SK-N-DZ (cell line): ENCODE measurements around the gene PTPRU.

Experiments
- DNase-seq: peaks from one replicate; pipeline ENCODE4 v3.0.0-alpha.2; 2015; ENCODE audit warnings: low spot score

The PTPRU gene

GRCh38 chr1:29243871-29244200 is 7.5 kb downstream of the PTPRU start:
- no peak for DNase-seq

DNA sequence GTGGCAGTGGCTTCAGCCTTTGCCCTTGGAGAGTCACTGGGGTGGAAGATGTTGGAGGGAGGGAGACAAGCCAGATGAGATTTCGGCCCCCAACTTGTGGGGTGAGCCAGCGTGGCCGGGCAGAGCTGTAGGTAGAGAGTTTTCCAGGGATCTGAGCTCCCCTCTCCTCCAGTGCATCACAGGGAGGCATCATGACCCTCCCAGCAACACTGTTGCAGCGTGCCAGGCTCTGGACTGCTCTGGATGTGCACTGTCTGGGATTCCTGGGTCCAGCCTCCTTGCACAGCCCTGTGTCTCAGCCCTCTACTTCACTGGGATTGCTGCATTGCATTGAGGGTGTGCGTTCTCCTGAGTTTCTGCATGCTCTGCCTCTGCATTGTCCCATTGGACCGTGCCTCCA is 8.9 kb downstream of the PTPRU start:
- no peak for DNase-seq

DNA sequence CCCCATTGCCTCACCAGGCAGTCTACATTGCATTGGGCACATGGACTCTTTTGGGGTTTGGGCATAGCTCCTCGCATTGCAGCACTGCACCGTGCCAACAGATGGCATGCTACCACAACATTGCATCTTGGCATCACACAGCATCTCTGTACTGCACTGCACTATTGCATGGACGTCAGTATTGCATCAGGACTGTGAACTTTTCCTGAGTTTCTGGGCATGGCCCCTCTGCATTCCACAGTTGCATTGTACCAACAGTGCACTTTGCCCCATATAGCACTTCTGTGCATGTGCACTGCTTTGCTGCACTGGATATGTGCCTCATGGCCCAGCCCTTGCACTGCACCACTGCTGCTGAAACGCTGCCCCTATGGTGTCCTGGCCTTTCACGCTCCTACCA is 9.6 kb downstream of the PTPRU start:
- no peak for DNase-seq

DNA sequence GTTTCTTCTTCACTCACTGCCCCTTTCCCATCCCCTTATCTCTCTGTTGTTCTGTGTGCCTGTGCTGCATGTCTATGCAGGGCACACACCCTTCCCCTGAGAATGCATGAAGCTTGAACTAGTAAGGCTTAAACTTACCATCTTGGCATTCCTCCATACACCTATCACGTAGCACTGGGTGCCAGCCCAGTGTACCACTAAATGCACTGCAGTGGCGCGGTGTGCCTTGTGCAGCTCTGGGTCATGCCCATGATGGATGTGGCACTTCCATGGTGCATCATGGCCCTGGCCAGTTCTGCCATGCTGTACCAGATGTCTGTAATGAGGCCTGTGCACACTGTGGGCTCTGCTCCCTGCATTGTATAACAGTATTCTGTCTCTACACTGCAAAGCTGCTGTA is 10.7 kb downstream of the PTPRU start:
- DNase-seq: no peak

DNA sequence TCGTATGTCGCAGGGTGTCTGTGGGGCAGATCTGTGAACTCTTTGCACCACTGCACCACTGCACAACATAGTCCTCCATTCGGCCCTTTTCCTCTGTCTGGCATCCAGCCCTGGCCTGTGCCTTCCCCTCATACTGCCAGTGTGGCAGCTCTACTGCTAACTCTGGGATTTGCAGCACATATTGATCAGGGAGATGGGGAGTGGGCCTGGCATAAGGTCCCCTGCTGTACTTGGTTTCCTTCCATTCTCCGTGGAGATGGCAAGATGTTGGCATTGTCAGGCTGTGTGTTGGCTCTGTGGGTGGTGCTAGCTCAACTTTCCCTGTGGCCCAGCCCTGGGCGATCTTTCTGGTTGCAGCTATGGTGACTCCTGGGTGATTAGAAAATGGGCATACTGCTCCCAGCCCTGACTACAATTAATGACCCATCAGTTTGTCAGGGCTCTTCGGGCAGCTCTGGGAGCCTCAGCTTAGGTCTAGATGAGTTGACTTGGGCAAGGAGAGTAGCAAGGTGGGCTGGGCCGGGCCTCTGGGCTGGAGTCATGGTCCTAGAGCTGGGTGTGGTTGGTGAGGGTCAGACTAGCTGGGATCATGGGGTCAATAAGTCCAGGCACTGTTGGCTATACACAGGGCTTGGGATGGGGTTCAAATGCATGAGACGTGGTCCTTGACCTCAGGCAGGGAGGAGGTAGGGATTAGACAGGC is 11.4 kb downstream of the PTPRU start:
- no peak for DNase-seq

DNA sequence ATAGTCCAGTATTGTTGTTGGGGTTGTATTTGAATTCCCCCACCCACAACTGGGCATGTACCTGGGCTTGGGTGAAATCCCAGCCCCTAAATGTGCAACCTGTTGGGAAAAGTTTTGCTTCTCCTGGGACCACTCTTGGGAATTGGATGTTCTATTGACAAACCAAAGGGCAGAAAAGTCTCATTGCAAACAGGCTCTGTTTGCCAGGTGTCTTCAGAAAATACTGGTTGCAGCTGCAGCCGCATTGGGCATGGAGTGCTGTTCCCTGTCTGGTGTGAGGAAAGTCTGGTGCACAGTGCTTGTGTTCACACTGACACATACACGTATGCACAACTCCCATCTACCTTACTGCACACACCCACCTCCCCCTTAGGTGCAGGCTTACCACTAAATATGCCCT is 12.1 kb downstream of the PTPRU start:
- no peak for DNase-seq

DNA sequence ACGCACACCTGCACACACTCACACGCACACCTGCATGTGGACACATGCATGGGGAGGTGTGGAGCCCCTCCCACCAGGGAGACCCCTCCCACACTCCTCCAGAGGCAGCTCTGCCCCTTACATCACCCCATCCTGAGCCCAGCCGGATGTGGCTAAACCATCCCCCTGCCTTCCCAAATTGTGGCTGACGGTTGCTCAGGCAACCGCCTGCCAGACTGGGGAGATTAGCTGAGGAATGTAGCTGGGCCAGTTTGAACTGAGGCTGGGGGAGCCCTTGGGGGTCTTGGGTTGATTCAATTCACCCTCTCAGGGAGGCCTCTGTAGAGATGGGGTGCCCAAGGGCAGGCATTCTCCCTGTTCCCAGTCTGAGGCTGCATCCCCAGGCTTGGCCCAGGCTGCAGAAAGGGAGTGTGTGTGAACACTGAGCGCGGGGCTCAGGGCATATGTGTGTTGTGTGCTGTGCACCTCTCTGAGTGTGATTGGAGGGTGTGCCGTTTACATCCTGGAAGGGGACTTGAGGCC is 12.9 kb downstream of the PTPRU start:
- DNase-seq: no peak

- DNase-seq: no peak
Observed at GRCh38 chr1:29249951-29250581, 13.7 kb downstream of the PTPRU start.

GRCh38 chr1:29251164-29252124 is 15.1 kb downstream of the PTPRU start:
- no peak for DNase-seq

DNA sequence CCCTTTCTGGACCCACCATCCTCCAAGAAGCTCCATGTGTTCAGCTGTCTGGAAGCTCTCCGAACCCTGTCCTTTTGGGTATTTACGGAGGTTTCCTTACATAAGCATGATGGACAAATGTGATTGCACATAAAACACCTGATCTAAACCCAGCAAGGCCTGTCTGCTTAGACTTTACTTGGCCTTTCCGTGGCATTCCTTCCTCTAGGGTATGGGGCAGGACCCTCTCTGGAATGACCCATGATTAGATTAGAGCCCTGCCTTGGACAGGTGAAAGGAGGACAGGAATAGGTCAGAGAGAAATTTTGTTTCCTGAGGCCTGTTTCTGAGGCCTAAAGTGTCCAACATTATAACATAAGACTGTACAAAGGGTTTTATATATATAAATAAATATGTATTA is 16.9 kb downstream of the PTPRU start:
- no peak for DNase-seq

- no peak for DNase-seq
Observed at GRCh38 chr1:29254346-29254745, 18.0 kb downstream of the PTPRU start.

DNA sequence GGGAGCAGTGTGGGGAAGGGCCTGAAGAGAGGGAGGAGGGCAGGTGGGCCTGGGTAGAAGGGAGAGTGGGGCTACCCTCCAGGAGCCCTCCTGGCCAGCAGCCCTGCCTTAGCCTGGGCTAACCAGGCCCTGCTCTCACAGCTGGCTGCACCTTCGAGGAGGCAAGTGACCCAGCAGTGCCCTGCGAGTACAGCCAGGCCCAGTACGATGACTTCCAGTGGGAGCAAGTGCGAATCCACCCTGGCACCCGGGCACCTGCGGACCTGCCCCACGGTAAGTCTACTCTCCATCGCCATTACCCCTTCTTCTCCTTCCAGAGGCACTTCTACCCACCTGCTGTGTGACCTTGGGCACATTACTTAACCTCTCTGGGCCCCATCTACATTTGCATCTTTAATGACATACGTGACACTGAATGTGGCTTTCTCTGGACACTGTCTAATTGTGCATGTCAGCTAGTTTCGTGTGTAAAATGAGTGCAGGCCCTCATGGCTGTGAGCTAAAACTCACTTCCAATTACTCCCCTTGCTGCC is 18.9 kb downstream of the PTPRU start:
- no peak for DNase-seq

DNA sequence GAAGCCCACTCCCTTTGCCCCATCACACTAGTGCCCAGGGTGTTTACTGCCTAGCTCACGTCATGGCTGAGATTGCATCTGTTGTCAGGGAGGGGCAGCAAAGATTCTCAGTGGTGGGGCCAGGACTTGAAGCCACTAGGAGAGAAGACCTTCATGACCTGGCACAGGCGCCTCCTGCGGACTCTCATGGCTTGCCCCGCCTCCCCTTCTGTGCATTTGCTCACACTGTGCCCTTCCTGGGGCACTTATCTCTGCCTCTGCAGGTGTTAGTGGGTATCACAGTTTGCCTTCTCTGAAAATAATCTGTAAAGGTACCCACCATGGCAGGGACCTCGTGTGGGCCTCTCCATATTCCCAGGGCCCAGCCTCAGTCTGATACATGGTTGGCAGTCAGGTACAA is 20.1 kb downstream of the PTPRU start:
- DNase-seq: no peak

DNA sequence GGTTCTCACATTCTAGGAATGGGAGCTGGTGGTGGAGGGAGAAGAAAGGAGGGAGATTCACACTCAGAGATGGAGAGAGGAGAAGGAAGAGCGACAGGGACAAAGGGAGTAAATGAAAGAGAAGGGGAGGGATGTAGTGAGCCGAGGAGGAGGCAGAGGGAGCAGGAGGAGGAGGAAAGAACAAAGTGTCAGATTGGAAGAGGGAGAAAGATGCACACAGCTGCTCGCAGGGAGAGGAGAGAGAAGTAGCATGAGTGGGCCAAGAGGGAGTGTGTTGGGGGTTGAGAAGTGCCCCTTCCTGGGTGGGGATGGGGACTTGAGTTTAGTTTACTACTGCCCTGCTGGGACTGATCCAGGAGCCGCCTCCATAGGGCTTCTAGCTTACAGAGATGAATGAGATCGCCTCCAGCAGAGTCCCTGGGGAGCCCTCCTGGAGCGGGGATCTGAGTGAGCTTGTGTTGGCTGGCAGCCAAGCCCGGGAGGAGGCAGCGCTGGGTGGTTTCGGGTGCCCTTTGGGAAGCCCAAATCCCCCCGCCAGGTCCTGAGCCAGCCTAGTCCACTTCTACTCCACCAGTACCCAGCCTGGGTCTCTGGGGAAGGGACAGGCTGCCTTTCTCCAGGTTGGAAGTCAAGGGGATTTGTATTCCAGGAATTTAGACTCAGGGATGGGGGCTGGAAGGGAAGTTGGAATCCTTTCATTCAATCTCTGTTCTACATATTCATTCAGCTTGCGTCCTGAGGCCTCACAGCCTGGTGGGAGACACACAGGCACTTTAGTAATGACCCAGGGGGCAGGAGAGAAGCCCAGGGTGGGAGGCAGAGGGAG is 20.9 kb downstream of the PTPRU start:
- peak; percentile 60 for DNase-seq

DNA sequence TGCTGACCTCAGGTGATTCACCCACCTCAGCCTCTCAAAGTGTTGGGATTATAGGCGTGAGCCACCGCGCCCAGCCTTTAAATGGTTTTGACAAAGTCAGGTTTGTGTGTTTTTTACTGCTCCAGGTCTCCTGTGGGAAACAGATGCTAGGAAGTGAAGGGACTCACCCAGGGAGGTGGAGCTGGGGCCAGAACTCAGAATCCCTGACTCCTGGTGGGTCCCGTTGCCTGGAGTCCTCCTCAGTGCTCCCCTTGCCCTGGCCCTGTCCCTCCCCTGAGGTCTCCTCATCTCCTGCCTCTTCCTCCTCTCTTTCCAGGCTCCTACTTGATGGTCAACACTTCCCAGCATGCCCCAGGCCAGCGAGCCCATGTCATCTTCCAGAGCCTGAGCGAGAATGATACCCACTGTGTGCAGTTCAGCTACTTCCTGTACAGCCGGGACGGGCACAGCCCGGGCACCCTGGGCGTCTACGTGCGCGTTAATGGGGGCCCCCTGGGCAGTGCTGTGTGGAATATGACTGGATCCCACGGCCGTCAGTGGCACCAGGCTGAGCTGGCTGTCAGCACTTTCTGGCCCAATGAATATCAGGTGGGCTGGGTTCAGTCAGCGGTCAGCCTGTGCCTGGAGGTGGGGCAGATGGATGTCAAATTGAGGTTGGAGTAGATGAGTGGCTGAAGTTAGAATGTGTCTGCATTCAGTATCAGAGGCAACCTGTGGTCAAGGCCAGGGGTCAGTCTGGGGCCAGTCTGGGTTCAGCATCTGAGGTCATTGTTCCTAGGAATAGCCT is 22.1 kb downstream of the PTPRU start:
- DNase-seq: no peak

- DNase-seq: no peak
Observed at GRCh38 chr1:29258976-29259801, 22.9 kb downstream of the PTPRU start.

- no peak for DNase-seq
Observed at GRCh38 chr1:29259802-29260441, 23.6 kb downstream of the PTPRU start.

- no peak for DNase-seq
Observed at GRCh38 chr1:29260531-29260930, 24.2 kb downstream of the PTPRU start.
